Endodermal cell (in vitro differentiated cells): ENCODE data around the gene ZNF672. TPM values are rescaled to one million over a fixed set of nuclear protein-coding genes. Genes with fewer than 3 reads are reported as not detected.

Source experiments
- DNase-seq: peaks from one replicate; pipeline ENCODE4 v3.0.0-alpha.2; 2017
- H3K27ac ChIP-seq: 2 replicates; pipeline ENCODE4 v1.5.1; 2013; ENCODE audit warnings: mild to moderate bottlenecking, low read depth, low read length, moderate library complexity
- H3K27me3 ChIP-seq: 2 replicates; pipeline ENCODE4 v1.6.1; 2013; ENCODE audit warnings: mild to moderate bottlenecking, low read length, moderate library complexity; ENCODE audit not compliant: insufficient read depth, control insufficient read depth, poor library complexity, severe bottlenecking
- H3K36me3 ChIP-seq: 2 replicates; pipeline ENCODE4 v1.7.0; 2013; ENCODE audit warnings: mild to moderate bottlenecking, low read length, moderate library complexity; ENCODE audit not compliant: control insufficient read depth, insufficient read depth
- H3K4me1 ChIP-seq: one replicate; pipeline ENCODE4 v1.7.0; 2013; ENCODE audit warnings: low read length; ENCODE audit not compliant: control insufficient read depth, insufficient read depth
- H3K4me3 ChIP-seq: 2 replicates; pipeline ENCODE4 v1.5.1; 2013; ENCODE audit warnings: mild to moderate bottlenecking, low read length, moderate library complexity
- H3K9ac ChIP-seq: 2 replicates; pipeline ENCODE4 v1.6.1; 2013; ENCODE audit warnings: mild to moderate bottlenecking, low read length, moderate library complexity; ENCODE audit not compliant: poor library complexity, severe bottlenecking; ENCODE audit errors: extremely low read depth
- H3K9me3 ChIP-seq: 2 replicates; pipeline ENCODE4 v1.6.1; 2013; ENCODE audit warnings: mild to moderate bottlenecking, low read length, moderate library complexity; ENCODE audit not compliant: control insufficient read depth
- H3K27ac Mint-ChIP-seq: 2 replicates; pipeline ENCODE4 v1.8.0; 2020; ENCODE audit warnings: mixed read lengths
- H3K27me3 Mint-ChIP-seq: 2 replicates; pipeline ENCODE4 v1.8.0; 2021; ENCODE audit warnings: mild to moderate bottlenecking, mixed read lengths; ENCODE audit not compliant: insufficient read depth
- H3K36me3 Mint-ChIP-seq: 2 replicates; pipeline ENCODE4 v1.8.0; 2020; ENCODE audit warnings: low read depth, mixed read lengths
- H3K4me1 Mint-ChIP-seq: 2 replicates; pipeline ENCODE4 v1.8.0; 2020; ENCODE audit warnings: mixed read lengths
- H3K4me3 Mint-ChIP-seq: 2 replicates; pipeline ENCODE4 v1.8.0; 2020; ENCODE audit warnings: mild to moderate bottlenecking, moderate library complexity, mixed read lengths
- H3K9me3 Mint-ChIP-seq: 2 replicates; pipeline ENCODE4 v1.8.0; 2020; ENCODE audit warnings: mild to moderate bottlenecking, mixed read lengths
- CTCF ChIP-seq: fragments of 200-600 bp; sonication (generic); conservative IDR thresholded peaks from 2 replicates; pipeline ENCODE4 v1.5.0; 2021; ENCODE audit warnings: antibody characterized with exemption, mild to moderate bottlenecking
- WGBS, 2 experiments: methylation state at CpG; one replicate each; pipeline versions ENCODE4 v1.1.5 to v1.1.7; 2013; ENCODE audit warnings: missing lambda C conversion rate in 2 of 2, mixed read lengths in 1 of 2; ENCODE audit not compliant: insufficient coverage in 1 of 2, insufficient read length in 1 of 2; 5-methylcytosine and 5-hydroxymethylcytosine counted together
- total RNA-seq, 2 donors: library from RNA; stranded (reverse); fragmentation: NEBNext Ultra II Directional in 1 of 2; extraction: Animal tissue kit (Norgen Biotek cat#: 25700) in 1 of 2; gene quantifications; 2 replicates in 1 of 2; 3 replicates in 1 of 2; pipeline ENCODE4 v1.2.1, GENCODE V29; 2021

The ZNF672 gene
- total RNA-seq, 2 donors from 2014 or later, result 33.6 to 40.5 TPM

DNA sequence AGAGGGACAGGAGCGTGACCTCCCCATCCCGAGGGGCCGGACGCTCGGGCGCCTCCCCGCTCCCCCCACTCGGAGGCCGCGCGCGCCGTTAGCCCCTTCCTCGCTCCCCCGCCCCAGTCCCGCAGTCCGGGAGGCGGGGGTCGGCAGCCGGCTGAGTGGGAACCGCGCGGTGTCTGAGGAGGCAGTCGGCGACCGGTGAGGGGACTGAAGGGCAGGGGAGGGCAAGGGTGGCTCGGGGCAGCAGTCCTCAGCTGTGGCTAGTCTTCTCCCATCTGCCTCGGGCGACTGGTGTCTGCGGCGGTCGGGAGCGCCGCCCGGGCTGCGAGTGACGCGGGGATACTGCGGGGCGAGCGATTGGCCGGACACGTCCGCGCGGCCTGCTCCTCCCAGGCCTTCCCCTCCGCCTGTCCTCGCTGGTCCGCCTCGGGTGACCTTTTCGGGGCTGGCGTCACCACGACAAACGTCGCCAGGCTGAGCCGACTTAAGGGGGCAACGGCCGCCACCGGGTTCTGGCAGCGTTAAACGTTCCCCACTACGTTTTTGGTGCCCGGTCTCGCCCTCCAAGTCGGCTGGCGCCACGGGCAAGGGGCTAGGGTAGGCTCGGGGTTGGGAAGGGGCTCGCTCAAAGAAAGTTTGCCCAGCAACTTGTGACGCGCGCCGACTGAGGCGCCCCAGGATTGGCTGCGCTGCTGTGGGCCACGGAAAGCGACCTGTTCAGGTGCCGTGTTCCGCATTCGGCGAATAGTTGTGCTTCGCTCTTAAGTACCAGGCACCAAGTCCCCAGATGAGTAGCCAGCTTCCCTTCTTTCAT lies 538 bp downstream of the ZNF672 start:
- peak overlapping the region; percentile 87 for H3K4me3 ChIP-seq
- H3K27me3 Mint-ChIP-seq, result no peaks in the 10 kb centered on the region
- H3K36me3 Mint-ChIP-seq, result no peaks in the 10 kb centered on the region
- no peaks in the 10 kb centered on the region for H3K9me3 ChIP-seq
- peak overlapping the region; percentile 91 for H3K9ac ChIP-seq
- DNase-seq, result peak; percentile 98
- no peaks in the 10 kb centered on the region for H3K4me1 ChIP-seq
- no peak overlapping the region for H3K4me3 Mint-ChIP-seq
- H3K9me3 Mint-ChIP-seq, result no peaks in the 10 kb centered on the region
- H3K36me3 ChIP-seq, result no peaks in the 10 kb centered on the region
- peak overlapping the region; percentile 97 for H3K27ac Mint-ChIP-seq
- peaks cover 5% of the 10 kb centered on the region for H3K4me1 Mint-ChIP-seq
- peak overlapping the region; percentile 97 for H3K27ac ChIP-seq
- H3K27me3 ChIP-seq, result peaks cover 13% of the 10 kb centered on the region
- TF ChIP-seq CTCF, result no peak
- WGBS, 2 experiments, result 0% methylated on average over 15 to 82 of the region's 82 CpGs

- 26 to 31% methylated on average over 8 to 9 of the region's 10 CpGs for WGBS, 2 experiments
Measured at GRCh38 chr1:248839168-248839555, 1.1 kb downstream of the ZNF672 start.

DNA sequence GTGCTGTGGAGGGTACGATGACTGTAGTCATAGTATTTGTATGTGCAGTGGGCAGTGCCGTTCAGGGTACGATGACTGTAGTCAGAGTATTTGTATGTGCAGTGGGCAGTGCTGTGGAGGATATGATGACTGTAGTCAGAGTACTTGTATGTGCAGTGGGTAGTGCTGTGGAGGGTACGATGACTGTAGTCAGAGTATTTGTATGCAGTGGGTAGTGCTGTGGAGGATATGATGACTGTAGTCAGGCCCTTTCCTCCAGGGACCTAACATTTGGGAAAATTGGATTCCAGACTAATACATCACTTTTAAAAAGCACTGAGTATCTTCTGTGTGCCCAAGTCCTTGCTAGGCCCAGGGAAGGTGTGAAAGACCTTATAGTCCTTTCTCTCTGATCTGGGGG lies 2.9 kb downstream of the ZNF672 start:
- TF ChIP-seq CTCF, result no peak
- Mint-ChIP-seq H3K4me1 (peaks cover 5% of the 10 kb centered on the region), H3K27me3 (no peaks in the 10 kb centered on the region), H3K27ac (no peak overlapping the region), H3K9me3 (no peaks in the 10 kb centered on the region), H3K36me3 (peaks cover 12% of the 10 kb centered on the region), H3K4me3 (no peak overlapping the region)
- no peaks in the 10 kb centered on the region for H3K4me1 ChIP-seq
- H3K9ac ChIP-seq, result no peak overlapping the region
- 93 to 96% methylated on average over 3 to 4 of the region's 4 CpGs for WGBS, 2 experiments
- H3K27me3 ChIP-seq, result no peaks in the 10 kb centered on the region
- no peaks in the 10 kb centered on the region for H3K9me3 ChIP-seq
- no peak overlapping the region for H3K4me3 ChIP-seq
- peaks cover 18% of the 10 kb centered on the region for H3K36me3 ChIP-seq
- no peak overlapping the region for H3K27ac ChIP-seq
- no peak for DNase-seq

More at GRCh38 chr1:248839168-248839555, 1.1 kb downstream of the ZNF672 start:
- no peaks in the 10 kb centered on the region for H3K9me3 ChIP-seq
- H3K27me3 Mint-ChIP-seq, result no peaks in the 10 kb centered on the region
- no peaks in the 10 kb centered on the region for H3K9me3 Mint-ChIP-seq
- no peak overlapping the region for H3K4me3 Mint-ChIP-seq
- H3K4me1 Mint-ChIP-seq, result peaks cover 5% of the 10 kb centered on the region
- H3K36me3 Mint-ChIP-seq, result no peaks in the 10 kb centered on the region
- peak overlapping the region; percentile 97 for H3K27ac Mint-ChIP-seq
- H3K9ac ChIP-seq, result peak overlapping the region; percentile 91
- H3K27ac ChIP-seq, result peak overlapping the region; percentile 97
- H3K4me1 ChIP-seq, result no peaks in the 10 kb centered on the region
- peak overlapping the region; percentile 87 for H3K4me3 ChIP-seq
- TF ChIP-seq CTCF, result no peak
- no peak for DNase-seq
- peaks cover 8% of the 10 kb centered on the region for H3K27me3 ChIP-seq
- peaks cover under 1% of the 10 kb centered on the region for H3K36me3 ChIP-seq
